ENCODE data around the gene KLHL28.

- TF ChIP-seq EZH2phosphoT487 (IDR thresholded peaks at IDR 0.05; ENCODE audit: borderline replicate concordance) (no peak), CTCF (conservative IDR thresholded peaks at IDR 0.05; ENCODE audit: low read length) (no peak)
Observed at GRCh38 chr14:44971459-44971858, 9.7 kb upstream of the KLHL28 start.

Measured in Loucy (cell line).